HepG2 (cell line): ENCODE results near the gene PRSS21. TPM values are rescaled to one million over a fixed set of nuclear protein-coding genes. Genes with fewer than 3 reads are reported as not detected.

Experiments
- ATAC-seq: fragments of 200-7000 bp; cut with Tn5 transposase; 3 replicates; pipeline ENCODE4 v1.9.1; 2020; ENCODE audit warnings: mild to moderate bottlenecking, moderate library complexity
- BruUV-seq: library from RNA; stranded (reverse); fragments of 400-500 nt; replicated peaks from 2 replicates; lab custom pipeline; 2021; lab: Mats Ljungman, UMichigan
- CTCF ChIA-PET: fragments of 300-600 bp; formaldehyde crosslinking; extraction: SDS; loops from one replicate; lab custom pipeline; 2021; ENCODE audit warnings: low total read pairs, inconsistent platforms, low intra/inter-chr PET ratio; lab: Yijun Ruan, JAX
- POLR2A ChIA-PET: fragments of 350-600 bp; sonication (Branson Sonifier 250); formaldehyde crosslinking; loops from one replicate; lab custom pipeline; 2020; ENCODE audit warnings: antibody characterized with exemption, inconsistent platforms; lab: Yijun Ruan, JAX
- DNase-seq: peaks from one replicate; pipeline ENCODE4 v3.0.0-alpha.2; 2015; ENCODE audit warnings: low spot score
- FAIRE-seq: peaks from 3 replicates; lab custom pipeline; 2011; peaks lifted over from hg19 to GRCh38; lab: Jason Lieb, UNC
- H2AFZ ChIP-seq: one replicate; pipeline ENCODE4 v1.6.1; 2011; ENCODE audit warnings: low read length, inconsistent platforms
- H3K27ac ChIP-seq: fragments of 300-600 bp; 3 replicates; pipeline ENCODE4 v1.8.0; 2011; ENCODE audit warnings: mixed run types, mild to moderate bottlenecking, mixed read lengths, low read length, inconsistent platforms; ENCODE audit not compliant: insufficient read depth; ENCODE audit errors: extremely low read length
- H3K27me3 ChIP-seq, 2 experiments: fragments of 200-600 bp in 1 of 2; 2 replicates in 1 of 2; 3 replicates in 1 of 2; pipeline versions ENCODE4 v1.6.0 to v1.8.0; 2011; ENCODE audit warnings: low read length in 2 of 2, mild to moderate bottlenecking in 2 of 2, moderate library complexity in 2 of 2, inconsistent platforms in 1 of 2; ENCODE audit not compliant: insufficient read depth in 2 of 2, control insufficient read depth in 1 of 2
- H3K36me3 ChIP-seq, 2 experiments: fragments of 200-600 bp in 1 of 2; replicated peaks in 1 of 2; 2 replicates in 1 of 2; 3 replicates in 1 of 2; pipeline versions ENCODE4 v1.5.1 to v1.8.0; 2011; ENCODE audit warnings: low read length in 2 of 2, inconsistent platforms in 1 of 2; ENCODE audit not compliant: insufficient read depth in 2 of 2, control insufficient read depth in 1 of 2
- H3K4me1 ChIP-seq: 2 replicates; pipeline ENCODE4 v1.5.1; 2012; ENCODE audit warnings: low read length, inconsistent platforms; ENCODE audit not compliant: insufficient read depth
- H3K4me2 ChIP-seq: 2 replicates; pipeline ENCODE4 v1.6.0; 2011; ENCODE audit warnings: low read depth, low read length, inconsistent platforms
- H3K4me3 ChIP-seq, 3 experiments: fragments of 200-600 bp in 1 of 3; sonication (generic), shearing (Covaris generic) in 1 of 3; replicated peaks in 1 of 3; 2 replicates each; pipeline ENCODE4 v1.5.1; 2011 to 2016; ENCODE audit warnings: low read length in 3 of 3, inconsistent platforms in 2 of 3, low read depth in 2 of 3, mild to moderate bottlenecking in 2 of 3, control low read depth in 1 of 3, mixed read lengths in 1 of 3; ENCODE audit not compliant: insufficient read depth in 1 of 3
- H3K79me2 ChIP-seq: one replicate; pipeline ENCODE4 v1.6.1; 2011; ENCODE audit warnings: low read length, inconsistent platforms; ENCODE audit not compliant: insufficient read depth
- H3K9ac ChIP-seq: 2 replicates; pipeline ENCODE4 v1.6.0; 2011; ENCODE audit warnings: mild to moderate bottlenecking, low read depth, low read length, inconsistent platforms; ENCODE audit not compliant: insufficient read depth
- H3K9me3 ChIP-seq: 2 replicates; pipeline ENCODE4 v1.5.1; 2012; ENCODE audit warnings: mild to moderate bottlenecking, low read length
- H4K20me1 ChIP-seq: 2 replicates; pipeline ENCODE4 v1.6.0; 2011; ENCODE audit warnings: inconsistent platforms, mild to moderate bottlenecking, low read length, moderate library complexity; ENCODE audit not compliant: insufficient read depth
- GATA4 ChIP-seq: sonication (generic); IDR thresholded peaks from 2 replicates; pipeline ENCODE4 v1.6.1; 2016; ENCODE audit warnings: antibody characterized with exemption, low read depth, borderline replicate concordance
- JARID2 ChIP-seq: sonication (generic); formaldehyde crosslinking; IDR thresholded peaks from 2 replicates; pipeline ENCODE4 v1.8.1; 2023; ENCODE audit warnings: missing genetic modification reagents, inconsistent platforms; ENCODE audit not compliant: insufficient replicate concordance
- KDM5B ChIP-seq: sonication (generic); formaldehyde crosslinking; IDR thresholded peaks from 2 replicates; pipeline ENCODE4 v1.4.0; 2020; ENCODE audit warnings: missing genetic modification reagents, mild to moderate bottlenecking, borderline replicate concordance
- NFE2 ChIP-seq: sonication (generic); formaldehyde crosslinking; IDR thresholded peaks from 2 replicates; pipeline ENCODE4 v1.4.0; 2020; ENCODE audit warnings: missing genetic modification reagents
- POLR2A ChIP-seq, 2 experiments: IDR thresholded peaks; 2 replicates each; pipeline ENCODE4 v1.6.1; 2011; ENCODE audit warnings: low read depth in 2 of 2, low read length in 2 of 2, mild to moderate bottlenecking in 1 of 2, moderate library complexity in 1 of 2; ENCODE audit not compliant: insufficient read depth in 1 of 2
- POLR2AphosphoS2 ChIP-seq: IDR thresholded peaks from 2 replicates; pipeline ENCODE4 v1.6.1; 2011; ENCODE audit warnings: low read depth, low read length, improper control_type of control experiment
- SETDB1 ChIP-seq: sonication (generic); formaldehyde crosslinking; IDR thresholded peaks from 2 replicates; pipeline ENCODE4 v1.5.1; 2020; ENCODE audit warnings: missing genetic modification reagents, mild to moderate bottlenecking, borderline replicate concordance
- ZNF296 ChIP-seq: sonication (generic); formaldehyde crosslinking; conservative IDR thresholded peaks from 2 replicates; pipeline ENCODE4 v1.5.0; 2020; ENCODE audit warnings: mild to moderate bottlenecking, missing genetic modification reagents
- ZNF660 ChIP-seq: sonication (generic); formaldehyde crosslinking; IDR thresholded peaks from 2 replicates; pipeline ENCODE4 v1.5.1; 2020; ENCODE audit warnings: mild to moderate bottlenecking, low read depth, missing genetic modification reagents, borderline replicate concordance
- ZNF7 ChIP-seq: IDR thresholded peaks from 2 replicates; pipeline ENCODE4 v1.6.1; 2016; ENCODE audit warnings: missing biosample characterization, missing genetic modification reagents
- WGBS: methylation state at CpG from one replicate; pipeline ENCODE4 v1.1.6; 2017; ENCODE audit warnings: low lambda C conversion rate; 5-methylcytosine and 5-hydroxymethylcytosine counted together
- in situ Hi-C: cut with HindIII; loops from 2 replicates; pipeline ENCODE4 v1.10.0; 2017; ENCODE audit warnings: low pct_unique_long_range_greater_than_20kb; ENCODE audit not compliant: extremely low pct_ligation_motif_present
- intact Hi-C: fragments of 100-400 bp; cut with micrococcal nuclease; formaldehyde crosslinking; loops from one replicate; pipeline ENCODE4 v1.10.0; 2022; ENCODE audit not compliant: unreplicated experiment
- polyA plus RNA-seq, 8 experiments: library from polyadenylated mRNA; depleted of rRNA in 3 of 8; stranded (reverse) in 7 of 8; unstranded in 1 of 8; fragments of >200 nt; fragmentation: Illumina TruSeq in 4 of 8; extraction: Trizol in 4 of 8; gene quantifications; 2 replicates each; pipeline versions ENCODE4 v1.2.1 to v1.2.3, GENCODE V29; 2011 to 2016; ENCODE audit warnings: low read depth in 4 of 8, missing spikeins in 1 of 8, mixed read lengths in 1 of 8; ENCODE audit not compliant: insufficient read depth in 1 of 8
- total RNA-seq, 5 experiments: library from RNA; depleted of rRNA; stranded (reverse); fragments of >200 nt; fragmentation: Illumina TruSeq; extraction: Trizol; gene quantifications; 2 replicates each; pipeline ENCODE4 v1.2.3, GENCODE V29; 2016; ENCODE audit warnings: low read depth in 1 of 5
- TF ChIP-seq, protein P1 (sequence below): sonication (generic); formaldehyde crosslinking; IDR thresholded peaks from 2 replicates; pipeline ENCODE4 v1.4.0; 2020; ENCODE audit warnings: mild to moderate bottlenecking, missing genetic modification reagents
- TF ChIP-seq, protein P2 (sequence below): sonication (generic); formaldehyde crosslinking; IDR thresholded peaks from 2 replicates; pipeline ENCODE4 v1.4.0; 2020; ENCODE audit warnings: missing genetic modification reagents, borderline replicate concordance
- TF ChIP-seq, protein P3 (sequence below): sonication (generic); formaldehyde crosslinking; IDR thresholded peaks from 2 replicates; pipeline ENCODE4 v1.5.0; 2020; ENCODE audit warnings: missing genetic modification reagents, mild to moderate bottlenecking, borderline replicate concordance
- TF ChIP-seq, protein P4 (sequence below): sonication (generic); formaldehyde crosslinking; IDR thresholded peaks from 2 replicates; pipeline ENCODE4 v1.5.1; 2020; ENCODE audit warnings: mild to moderate bottlenecking, missing genetic modification reagents, moderate library complexity

The PRSS21 gene
- total and polyA plus RNA-seq, 2 of the 13 experiments (the other 11 are each of a cell fraction or from before 2014, with no cell fraction given): not detected

DNA sequence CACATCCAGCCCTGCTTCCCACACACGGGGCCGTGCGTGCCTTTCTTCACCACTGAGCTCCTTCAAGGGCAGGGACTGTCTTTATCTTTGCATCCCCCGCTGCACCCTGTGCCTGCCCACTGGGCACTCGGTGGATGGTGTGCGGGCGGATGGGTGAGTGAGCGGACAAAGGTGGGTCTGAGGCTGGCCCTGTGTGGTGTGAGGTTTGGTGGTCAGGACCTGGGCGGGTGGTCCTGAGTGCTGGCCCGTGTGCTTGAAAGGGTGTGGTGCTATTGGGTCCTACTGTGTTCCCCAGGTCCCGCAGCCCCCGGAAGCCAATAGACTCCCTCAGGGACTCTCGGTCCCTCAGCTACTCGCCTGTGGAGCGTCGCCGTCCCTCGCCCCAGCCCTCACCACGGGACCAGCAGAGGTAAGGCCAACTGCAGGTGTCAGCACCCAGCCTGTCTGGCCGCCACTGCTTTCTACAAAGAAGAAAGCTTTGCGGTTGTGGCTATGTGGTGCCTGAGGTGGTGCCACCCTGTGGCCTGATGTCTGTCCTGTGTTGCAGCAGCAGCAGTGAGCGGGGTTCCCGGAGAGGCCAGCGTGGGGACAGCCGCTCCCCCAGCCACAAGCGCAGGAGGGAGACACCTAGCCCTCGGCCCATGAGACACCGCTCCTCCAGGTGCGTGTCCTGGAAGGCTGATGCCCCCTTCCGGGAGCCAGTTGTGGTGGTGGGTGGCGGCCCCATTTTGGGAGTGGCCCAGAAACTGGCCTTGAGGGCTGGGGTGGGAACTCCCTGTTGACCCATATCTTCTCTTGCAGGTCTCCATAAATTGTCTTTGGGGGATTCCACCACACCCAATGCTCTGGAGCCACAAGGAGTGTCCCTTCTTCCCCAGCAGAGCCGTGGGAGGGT lies 46.7 kb upstream of the PRSS21 start:
- H3K9ac ChIP-seq: no peak overlapping the region
- H3K9me3 ChIP-seq: no peaks in the 10 kb centered on the region
- H3K4me1 ChIP-seq: peaks cover 5% of the 10 kb centered on the region
- FAIRE-seq (no peak), DNase-seq (no peak), ATAC-seq (peak; percentile 21)
- H3K4me3 ChIP-seq: no peak overlapping the region
- in situ Hi-C loops (no loop called here), intact Hi-C loops (no loop called here)
- H3K27ac ChIP-seq: no peak overlapping the region
- no peak overlapping the region for H2AFZ ChIP-seq
- H4K20me1 ChIP-seq: peaks cover 7% of the 10 kb centered on the region; the same call in 1 of the 2 replicates
- no TSS peak for BruUV-seq
- peaks cover 50 to 90% of the 10 kb centered on the region in 2 experiments for H3K36me3 ChIP-seq
- no peak overlapping the region for H3K4me2 ChIP-seq
- no peaks in the 10 kb centered on the region for H3K27me3 ChIP-seq
- peaks cover 18% of the 10 kb centered on the region for H3K79me2 ChIP-seq
- POLR2A ChIA-PET: no interaction called here
- WGBS: 97% methylated on average over 19 of the region's 32 CpGs
- CTCF ChIA-PET: no interaction called here
- TF ChIP-seq, protein P1, sequence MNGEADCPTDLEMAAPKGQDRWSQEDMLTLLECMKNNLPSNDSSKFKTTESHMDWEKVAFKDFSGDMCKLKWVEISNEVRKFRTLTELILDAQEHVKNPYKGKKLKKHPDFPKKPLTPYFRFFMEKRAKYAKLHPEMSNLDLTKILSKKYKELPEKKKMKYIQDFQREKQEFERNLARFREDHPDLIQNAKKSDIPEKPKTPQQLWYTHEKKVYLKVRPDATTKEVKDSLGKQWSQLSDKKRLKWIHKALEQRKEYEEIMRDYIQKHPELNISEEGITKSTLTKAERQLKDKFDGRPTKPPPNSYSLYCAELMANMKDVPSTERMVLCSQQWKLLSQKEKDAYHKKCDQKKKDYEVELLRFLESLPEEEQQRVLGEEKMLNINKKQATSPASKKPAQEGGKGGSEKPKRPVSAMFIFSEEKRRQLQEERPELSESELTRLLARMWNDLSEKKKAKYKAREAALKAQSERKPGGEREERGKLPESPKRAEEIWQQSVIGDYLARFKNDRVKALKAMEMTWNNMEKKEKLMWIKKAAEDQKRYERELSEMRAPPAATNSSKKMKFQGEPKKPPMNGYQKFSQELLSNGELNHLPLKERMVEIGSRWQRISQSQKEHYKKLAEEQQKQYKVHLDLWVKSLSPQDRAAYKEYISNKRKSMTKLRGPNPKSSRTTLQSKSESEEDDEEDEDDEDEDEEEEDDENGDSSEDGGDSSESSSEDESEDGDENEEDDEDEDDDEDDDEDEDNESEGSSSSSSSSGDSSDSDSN (CRISPR knock-in tag): no peak
- no peak for TF ChIP-seq JARID2 (CRISPR knock-in tag)
- TF ChIP-seq, protein P2, sequence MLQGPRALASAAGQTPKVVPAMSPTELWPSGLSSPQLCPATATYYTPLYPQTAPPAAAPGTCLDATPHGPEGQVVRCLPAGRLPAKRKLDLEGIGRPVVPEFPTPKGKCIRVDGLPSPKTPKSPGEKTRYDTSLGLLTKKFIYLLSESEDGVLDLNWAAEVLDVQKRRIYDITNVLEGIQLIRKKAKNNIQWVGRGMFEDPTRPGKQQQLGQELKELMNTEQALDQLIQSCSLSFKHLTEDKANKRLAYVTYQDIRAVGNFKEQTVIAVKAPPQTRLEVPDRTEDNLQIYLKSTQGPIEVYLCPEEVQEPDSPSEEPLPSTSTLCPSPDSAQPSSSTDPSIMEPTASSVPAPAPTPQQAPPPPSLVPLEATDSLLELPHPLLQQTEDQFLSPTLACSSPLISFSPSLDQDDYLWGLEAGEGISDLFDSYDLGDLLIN (CRISPR knock-in tag): no peak
- TF ChIP-seq ZNF296 (CRISPR knock-in tag): no peak
- no peak for TF ChIP-seq ZNF660 (CRISPR knock-in tag)
- TF ChIP-seq GATA4: no peak
- TF ChIP-seq POLR2AphosphoS2: peak; percentile 28
- peak in 1 of 2 experiments; percentile 30; a peak in 1 of 4 replicates for TF ChIP-seq POLR2A (IDR thresholded peaks at IDR 0.05; ENCODE audit: insufficient read depth in 1 of 2, low read depth in 2 of 2, low read length in 2 of 2)
- TF ChIP-seq ZNF7 (CRISPR knock-in tag): no peak
- TF ChIP-seq, protein P3, sequence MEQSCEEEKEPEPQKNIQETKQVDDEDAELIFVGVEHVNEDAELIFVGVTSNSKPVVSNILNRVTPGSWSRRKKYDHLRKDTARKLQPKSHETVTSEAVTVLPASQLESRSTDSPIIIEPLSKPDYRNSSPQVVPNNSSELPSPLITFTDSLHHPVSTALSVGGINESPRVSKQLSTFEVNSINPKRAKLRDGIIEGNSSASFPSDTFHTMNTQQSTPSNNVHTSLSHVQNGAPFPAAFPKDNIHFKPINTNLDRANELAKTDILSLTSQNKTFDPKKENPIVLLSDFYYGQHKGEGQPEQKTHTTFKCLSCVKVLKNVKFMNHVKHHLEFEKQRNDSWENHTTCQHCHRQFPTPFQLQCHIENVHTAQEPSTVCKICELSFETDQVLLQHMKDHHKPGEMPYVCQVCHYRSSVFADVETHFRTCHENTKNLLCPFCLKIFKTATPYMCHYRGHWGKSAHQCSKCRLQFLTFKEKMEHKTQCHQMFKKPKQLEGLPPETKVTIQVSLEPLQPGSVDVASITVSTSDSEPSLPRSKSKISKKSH (CRISPR knock-in tag): no peak
- TF ChIP-seq SETDB1: no peak
- TF ChIP-seq, protein P4, sequence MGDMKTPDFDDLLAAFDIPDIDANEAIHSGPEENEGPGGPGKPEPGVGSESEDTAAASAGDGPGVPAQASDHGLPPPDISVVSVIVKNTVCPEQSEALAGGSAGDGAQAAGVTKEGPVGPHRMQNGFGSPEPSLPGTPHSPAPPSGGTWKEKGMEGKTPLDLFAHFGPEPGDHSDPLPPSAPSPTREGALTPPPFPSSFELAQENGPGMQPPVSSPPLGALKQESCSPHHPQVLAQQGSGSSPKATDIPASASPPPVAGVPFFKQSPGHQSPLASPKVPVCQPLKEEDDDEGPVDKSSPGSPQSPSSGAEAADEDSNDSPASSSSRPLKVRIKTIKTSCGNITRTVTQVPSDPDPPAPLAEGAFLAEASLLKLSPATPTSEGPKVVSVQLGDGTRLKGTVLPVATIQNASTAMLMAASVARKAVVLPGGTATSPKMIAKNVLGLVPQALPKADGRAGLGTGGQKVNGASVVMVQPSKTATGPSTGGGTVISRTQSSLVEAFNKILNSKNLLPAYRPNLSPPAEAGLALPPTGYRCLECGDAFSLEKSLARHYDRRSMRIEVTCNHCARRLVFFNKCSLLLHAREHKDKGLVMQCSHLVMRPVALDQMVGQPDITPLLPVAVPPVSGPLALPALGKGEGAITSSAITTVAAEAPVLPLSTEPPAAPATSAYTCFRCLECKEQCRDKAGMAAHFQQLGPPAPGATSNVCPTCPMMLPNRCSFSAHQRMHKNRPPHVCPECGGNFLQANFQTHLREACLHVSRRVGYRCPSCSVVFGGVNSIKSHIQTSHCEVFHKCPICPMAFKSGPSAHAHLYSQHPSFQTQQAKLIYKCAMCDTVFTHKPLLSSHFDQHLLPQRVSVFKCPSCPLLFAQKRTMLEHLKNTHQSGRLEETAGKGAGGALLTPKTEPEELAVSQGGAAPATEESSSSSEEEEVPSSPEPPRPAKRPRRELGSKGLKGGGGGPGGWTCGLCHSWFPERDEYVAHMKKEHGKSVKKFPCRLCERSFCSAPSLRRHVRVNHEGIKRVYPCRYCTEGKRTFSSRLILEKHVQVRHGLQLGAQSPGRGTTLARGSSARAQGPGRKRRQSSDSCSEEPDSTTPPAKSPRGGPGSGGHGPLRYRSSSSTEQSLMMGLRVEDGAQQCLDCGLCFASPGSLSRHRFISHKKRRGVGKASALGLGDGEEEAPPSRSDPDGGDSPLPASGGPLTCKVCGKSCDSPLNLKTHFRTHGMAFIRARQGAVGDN (CRISPR knock-in tag): peak; percentile 25; the same call in 1 of the 2 replicates
- TF ChIP-seq KDM5B (CRISPR knock-in tag): no peak
- TF ChIP-seq NFE2 (CRISPR knock-in tag): no peak
